HFFc6 (cell line): ENCODE data around the gene NR3C2. TPM values are rescaled to one million over a fixed set of nuclear protein-coding genes. Genes with fewer than 3 reads are reported as not detected.

Experiments used
- DNase-seq: peaks from one replicate; pipeline ENCODE4 v3.0.0-alpha.2; 2018
- H3K27ac Mint-ChIP-seq: 2 replicates; pipeline ENCODE4 v1.8.0; 2020; ENCODE audit warnings: mild to moderate bottlenecking, mixed read lengths
- H3K27me3 Mint-ChIP-seq: 2 replicates; pipeline ENCODE4 v1.8.0; 2021; ENCODE audit warnings: mild to moderate bottlenecking, moderate library complexity, mixed read lengths; ENCODE audit not compliant: insufficient read depth
- H3K36me3 Mint-ChIP-seq: 2 replicates; pipeline ENCODE4 v1.8.0; 2021; ENCODE audit warnings: low read depth, mixed read lengths
- H3K4me1 Mint-ChIP-seq: 2 replicates; pipeline ENCODE4 v1.8.0; 2020; ENCODE audit warnings: low read depth, mixed read lengths
- H3K4me3 Mint-ChIP-seq: 2 replicates; pipeline ENCODE4 v1.8.0; 2020; ENCODE audit warnings: mild to moderate bottlenecking, moderate library complexity, mixed read lengths
- H3K9me3 Mint-ChIP-seq: 2 replicates; pipeline ENCODE4 v1.8.0; 2020; ENCODE audit warnings: mild to moderate bottlenecking, mixed read lengths
- CTCF ChIP-seq: fragments of 200-600 bp; sonication (generic); IDR thresholded peaks from 2 replicates; pipeline ENCODE4 v1.5.0; 2021; ENCODE audit warnings: antibody characterized with exemption, mild to moderate bottlenecking
- total RNA-seq, 6 experiments: library from RNA; stranded (reverse); fragmentation: NEBNext Ultra II Directional; extraction: Animal tissue kit (Norgen Biotek cat#: 25700); gene quantifications; 2 replicates in 1 of 6; 3 replicates in 5 of 6; pipeline ENCODE4 v1.2.3, GENCODE V29; 2021

The NR3C2 gene
- total RNA-seq, 6 experiments from 2014 or later = 0.07 to 0.26 (median 0.11) TPM

GRCh38 chr4:148275266-148275665 is 166.9 kb downstream of the NR3C2 start:
- Mint-ChIP-seq H3K27ac (no peak overlapping the region), H3K9me3 (peaks cover 18% of the 10 kb centered on the region), H3K36me3 (0 out of 2 replicates have a peak, but pooled peaks cover 6% of the 10 kb centered on the region), H3K4me3 (no peak overlapping the region), H3K27me3 (no peaks in the 10 kb centered on the region), H3K4me1 (no peaks in the 10 kb centered on the region)
- DNase-seq = no peak
- TF ChIP-seq CTCF = no peak

DNA sequence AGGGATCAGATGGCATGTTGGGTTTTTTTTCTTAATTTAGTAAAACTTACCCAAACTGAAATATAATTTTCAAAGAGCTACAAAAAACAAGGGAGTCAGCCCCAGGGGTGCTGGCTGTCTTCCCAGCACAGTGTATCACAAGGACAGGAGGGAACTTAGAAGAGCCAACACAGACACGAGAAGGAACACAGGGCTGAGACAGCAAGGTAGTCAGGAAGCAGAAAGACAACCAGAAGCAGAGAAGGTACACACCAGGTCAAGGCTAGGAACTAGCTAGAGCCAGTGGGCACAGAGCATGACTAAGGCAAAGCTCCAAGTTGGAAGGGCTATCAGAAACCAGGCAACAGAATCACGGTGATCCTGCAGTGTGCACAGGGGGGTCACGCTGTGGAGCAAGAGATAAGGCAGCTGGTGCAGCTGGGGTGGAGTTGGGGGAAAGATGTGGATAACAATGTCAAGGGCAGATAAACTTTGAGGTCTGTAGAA is 168.7 kb downstream of the NR3C2 start:
- Mint-ChIP-seq H3K27me3 (no peaks in the 10 kb centered on the region; the same call in 1 of the 2 replicates), H3K4me1 (no peaks in the 10 kb centered on the region), H3K9me3 (peaks cover 21% of the 10 kb centered on the region), H3K36me3 (0 out of 2 replicates have a peak, but pooled peaks cover 6% of the 10 kb centered on the region), H3K27ac (no peak overlapping the region), H3K4me3 (no peak overlapping the region)
- no peak for DNase-seq
- TF ChIP-seq CTCF = no peak

DNA sequence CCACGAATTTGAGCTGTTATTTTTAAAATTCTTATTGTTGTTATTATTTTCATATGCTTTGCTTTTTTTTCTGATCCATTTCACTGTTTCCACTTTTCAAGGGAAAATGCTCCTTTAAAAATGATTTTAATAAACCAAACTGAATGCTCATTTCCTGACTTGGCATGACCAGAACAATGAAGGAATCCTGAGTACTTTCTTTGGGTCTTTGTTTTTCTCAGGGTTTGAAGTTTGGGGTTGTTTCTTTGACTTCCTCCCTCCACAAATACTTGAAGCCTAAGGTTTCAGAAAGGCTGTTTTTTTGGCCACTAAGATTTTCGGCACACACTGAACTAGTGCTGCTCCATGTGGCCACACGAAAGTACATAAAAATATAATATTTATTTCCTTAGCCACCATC is 171.0 kb downstream of the NR3C2 start:
- no peak overlapping the region for H3K27ac Mint-ChIP-seq
- no peak for DNase-seq
- H3K9me3 Mint-ChIP-seq = peaks cover 24% of the 10 kb centered on the region
- H3K27me3 Mint-ChIP-seq = peaks cover 1% of the 10 kb centered on the region
- H3K4me3 Mint-ChIP-seq = no peak overlapping the region
- H3K4me1 Mint-ChIP-seq = no peaks in the 10 kb centered on the region
- 0 out of 2 replicates have a peak, but pooled peaks cover 6% of the 10 kb centered on the region for H3K36me3 Mint-ChIP-seq
- TF ChIP-seq CTCF = no peak

GRCh38 chr4:148270630-148271029 is 171.6 kb downstream of the NR3C2 start:
- no peak overlapping the region for H3K4me3 Mint-ChIP-seq
- H3K4me1 Mint-ChIP-seq = no peaks in the 10 kb centered on the region
- peaks cover 25% of the 10 kb centered on the region for H3K9me3 Mint-ChIP-seq
- 0 out of 2 replicates have a peak, but pooled peaks cover 6% of the 10 kb centered on the region for H3K36me3 Mint-ChIP-seq
- H3K27me3 Mint-ChIP-seq = peaks cover 1% of the 10 kb centered on the region
- TF ChIP-seq CTCF = no peak
- DNase-seq = no peak
- H3K27ac Mint-ChIP-seq = no peak overlapping the region

DNA sequence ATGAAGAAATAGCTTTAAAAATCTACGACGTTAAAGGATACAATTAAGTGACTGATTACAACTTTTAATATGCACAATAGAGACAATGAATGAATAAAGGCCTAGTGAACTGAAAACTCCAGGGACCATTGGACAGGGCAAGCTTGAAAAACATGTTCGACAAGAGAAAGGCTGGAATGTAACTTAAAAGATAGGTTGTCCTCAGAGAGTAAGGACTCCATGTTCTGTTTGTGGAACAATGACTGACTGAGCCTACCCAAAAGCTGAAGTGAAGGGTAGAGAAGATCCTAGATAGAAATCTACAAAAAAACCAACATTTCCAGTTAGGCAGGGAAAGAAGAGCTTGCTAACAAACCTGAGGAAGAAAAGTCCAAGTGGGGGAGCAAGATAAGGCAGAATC is 173.4 kb downstream of the NR3C2 start:
- H3K4me3 Mint-ChIP-seq = no peak overlapping the region
- H3K4me1 Mint-ChIP-seq = no peaks in the 10 kb centered on the region
- no peak overlapping the region for H3K27ac Mint-ChIP-seq
- TF ChIP-seq CTCF = no peak
- 0 out of 2 replicates have a peak, but pooled peaks cover 5% of the 10 kb centered on the region for H3K36me3 Mint-ChIP-seq
- peaks cover 19% of the 10 kb centered on the region for H3K9me3 Mint-ChIP-seq
- no peak for DNase-seq
- H3K27me3 Mint-ChIP-seq = peaks cover 1% of the 10 kb centered on the region

- no peak for DNase-seq
- no peak for TF ChIP-seq CTCF
- Mint-ChIP-seq H3K9me3 (peaks cover 15% of the 10 kb centered on the region), H3K36me3 (no peaks in the 10 kb centered on the region), H3K4me3 (no peak overlapping the region), H3K4me1 (no peaks in the 10 kb centered on the region), H3K27me3 (peaks cover 1% of the 10 kb centered on the region), H3K27ac (no peak overlapping the region)
These were observed 175.3 kb downstream of the NR3C2 start for GRCh38 chr4:148266921-148267320.
